ENCODE results near the gene PRODH. TPM values are rescaled to one million over a fixed set of nuclear protein-coding genes. Genes with fewer than 3 reads are reported as not detected.
A peak's percentile ranks its signal among the peaks of the same experiment; 100 is the strongest.

Gene PRODH
- total RNA-seq (2014; rRNA removed; shearing (Covaris generic)) (31.9 and 67.4 TPM in 2 replicates), polyA plus RNA-seq (2016; fragmentation: Nextera tagmentation; extraction: Ambion mirVana) (7.6 and 10.0 TPM in 2 replicates)
- long read RNA-seq: 0 reads

DNA sequence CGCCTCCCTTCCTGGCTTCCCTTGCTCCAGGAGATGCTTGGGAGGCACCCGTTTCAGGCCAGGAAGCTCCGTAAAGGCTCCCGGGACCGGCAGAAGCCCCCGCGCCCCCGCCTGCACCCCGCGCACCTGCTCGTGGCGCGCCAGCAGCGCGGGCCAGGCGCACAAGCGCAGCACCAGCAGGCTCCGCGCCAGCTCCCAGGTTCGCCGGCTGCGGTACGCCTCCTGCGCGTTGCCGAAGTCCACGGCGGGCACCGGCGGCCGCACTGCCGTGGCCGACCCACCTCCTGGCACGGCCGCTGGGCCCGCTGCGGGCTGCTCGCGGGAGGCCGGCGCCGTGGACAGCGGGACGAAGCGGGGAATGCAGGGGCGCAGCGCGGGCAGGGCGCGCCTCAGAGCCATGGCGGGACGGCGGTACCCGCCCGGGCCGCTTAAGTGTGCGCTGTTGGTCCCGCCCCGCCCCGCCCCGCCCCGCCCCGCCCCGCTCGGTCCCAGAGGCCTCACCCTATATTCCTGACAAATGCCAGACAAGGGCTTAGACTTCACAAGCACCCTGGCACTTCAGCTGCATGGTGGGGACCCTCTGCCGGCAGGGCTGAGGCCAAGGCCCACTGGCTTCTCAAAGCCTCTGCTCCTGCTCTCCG is at the start of gene PRODH:
Gene PRODH, minus strand, starts transcription at position 405 of the 641 bp plus-strand sequence. Its CDS starts 6 bp downstream, at position 399.
- Histone ChIP-seq H3K79me2 (replicated peaks; ENCODE audit: insufficient read depth) (no peaks in the 10 kb centered on the region), H4K20me1 (replicated peaks; ENCODE audit: insufficient read depth) (no peaks in the 10 kb centered on the region), H3F3A (replicated peaks; ENCODE audit: low read depth) (no peaks in the 10 kb centered on the region), H3K9me2 (ENCODE audit: insufficient read depth) (no peaks in the 10 kb centered on the region), H3K27me3 (ENCODE audit: insufficient read depth) (no peaks in the 10 kb centered on the region), H3K27ac (ENCODE audit: low read depth) (no peak within 1 kb of the TSS), H3K4me3 (no peak within 1 kb of the TSS), H3K4me1 (ENCODE audit: insufficient read depth) (no peaks in the 10 kb centered on the region), H3K36me3 (ENCODE audit: insufficient read depth) (no peaks in the 10 kb centered on the region), H3K4me2 (no peak within 1 kb of the TSS), H2AFZ (no peak within 1 kb of the TSS)
- Mint-ChIP-seq H3K4me1 (no peaks in the 10 kb centered on the region), H3K36me3 (ENCODE audit: low read depth) (no peaks in the 10 kb centered on the region), H3K9me3 (no peaks in the 10 kb centered on the region), H3K27ac (no peak within 1 kb of the TSS), H3K4me3 (no peak within 1 kb of the TSS), H3K27me3 (ENCODE audit: insufficient read depth, low read depth, poor library complexity) (no peaks in the 10 kb centered on the region)
- ATAC-seq (peak; percentile 74), DNase-seq (ENCODE audit: low spot score) (no peak)
- no peak for TF ChIP-seq EZH2 (IDR thresholded peaks at IDR 0.05; ENCODE audit: low read depth, unreplicated experiment)
- TF ChIP-seq CREB1 (CRISPR knock-in tag; IDR thresholded peaks at IDR 0.05; ENCODE audit: low read depth): no peak
- no peak for TF ChIP-seq POLR2AphosphoS5 (IDR thresholded peaks at IDR 0.05; ENCODE audit: low read depth)
- TF ChIP-seq EZH2phosphoT487 (IDR thresholded peaks at IDR 0.05; ENCODE audit: unreplicated experiment): no peak
- TF ChIP-seq, protein P1, sequence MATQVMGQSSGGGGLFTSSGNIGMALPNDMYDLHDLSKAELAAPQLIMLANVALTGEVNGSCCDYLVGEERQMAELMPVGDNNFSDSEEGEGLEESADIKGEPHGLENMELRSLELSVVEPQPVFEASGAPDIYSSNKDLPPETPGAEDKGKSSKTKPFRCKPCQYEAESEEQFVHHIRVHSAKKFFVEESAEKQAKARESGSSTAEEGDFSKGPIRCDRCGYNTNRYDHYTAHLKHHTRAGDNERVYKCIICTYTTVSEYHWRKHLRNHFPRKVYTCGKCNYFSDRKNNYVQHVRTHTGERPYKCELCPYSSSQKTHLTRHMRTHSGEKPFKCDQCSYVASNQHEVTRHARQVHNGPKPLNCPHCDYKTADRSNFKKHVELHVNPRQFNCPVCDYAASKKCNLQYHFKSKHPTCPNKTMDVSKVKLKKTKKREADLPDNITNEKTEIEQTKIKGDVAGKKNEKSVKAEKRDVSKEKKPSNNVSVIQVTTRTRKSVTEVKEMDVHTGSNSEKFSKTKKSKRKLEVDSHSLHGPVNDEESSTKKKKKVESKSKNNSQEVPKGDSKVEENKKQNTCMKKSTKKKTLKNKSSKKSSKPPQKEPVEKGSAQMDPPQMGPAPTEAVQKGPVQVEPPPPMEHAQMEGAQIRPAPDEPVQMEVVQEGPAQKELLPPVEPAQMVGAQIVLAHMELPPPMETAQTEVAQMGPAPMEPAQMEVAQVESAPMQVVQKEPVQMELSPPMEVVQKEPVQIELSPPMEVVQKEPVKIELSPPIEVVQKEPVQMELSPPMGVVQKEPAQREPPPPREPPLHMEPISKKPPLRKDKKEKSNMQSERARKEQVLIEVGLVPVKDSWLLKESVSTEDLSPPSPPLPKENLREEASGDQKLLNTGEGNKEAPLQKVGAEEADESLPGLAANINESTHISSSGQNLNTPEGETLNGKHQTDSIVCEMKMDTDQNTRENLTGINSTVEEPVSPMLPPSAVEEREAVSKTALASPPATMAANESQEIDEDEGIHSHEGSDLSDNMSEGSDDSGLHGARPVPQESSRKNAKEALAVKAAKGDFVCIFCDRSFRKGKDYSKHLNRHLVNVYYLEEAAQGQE (IDR thresholded peaks at IDR 0.05; ENCODE audit: unreplicated experiment): no peak
- TF ChIP-seq ETS1 (IDR thresholded peaks at IDR 0.05): no peak
- TF ChIP-seq JUNB (IDR thresholded peaks at IDR 0.05; ENCODE audit: unreplicated experiment): no peak
- TF ChIP-seq, protein P2, sequence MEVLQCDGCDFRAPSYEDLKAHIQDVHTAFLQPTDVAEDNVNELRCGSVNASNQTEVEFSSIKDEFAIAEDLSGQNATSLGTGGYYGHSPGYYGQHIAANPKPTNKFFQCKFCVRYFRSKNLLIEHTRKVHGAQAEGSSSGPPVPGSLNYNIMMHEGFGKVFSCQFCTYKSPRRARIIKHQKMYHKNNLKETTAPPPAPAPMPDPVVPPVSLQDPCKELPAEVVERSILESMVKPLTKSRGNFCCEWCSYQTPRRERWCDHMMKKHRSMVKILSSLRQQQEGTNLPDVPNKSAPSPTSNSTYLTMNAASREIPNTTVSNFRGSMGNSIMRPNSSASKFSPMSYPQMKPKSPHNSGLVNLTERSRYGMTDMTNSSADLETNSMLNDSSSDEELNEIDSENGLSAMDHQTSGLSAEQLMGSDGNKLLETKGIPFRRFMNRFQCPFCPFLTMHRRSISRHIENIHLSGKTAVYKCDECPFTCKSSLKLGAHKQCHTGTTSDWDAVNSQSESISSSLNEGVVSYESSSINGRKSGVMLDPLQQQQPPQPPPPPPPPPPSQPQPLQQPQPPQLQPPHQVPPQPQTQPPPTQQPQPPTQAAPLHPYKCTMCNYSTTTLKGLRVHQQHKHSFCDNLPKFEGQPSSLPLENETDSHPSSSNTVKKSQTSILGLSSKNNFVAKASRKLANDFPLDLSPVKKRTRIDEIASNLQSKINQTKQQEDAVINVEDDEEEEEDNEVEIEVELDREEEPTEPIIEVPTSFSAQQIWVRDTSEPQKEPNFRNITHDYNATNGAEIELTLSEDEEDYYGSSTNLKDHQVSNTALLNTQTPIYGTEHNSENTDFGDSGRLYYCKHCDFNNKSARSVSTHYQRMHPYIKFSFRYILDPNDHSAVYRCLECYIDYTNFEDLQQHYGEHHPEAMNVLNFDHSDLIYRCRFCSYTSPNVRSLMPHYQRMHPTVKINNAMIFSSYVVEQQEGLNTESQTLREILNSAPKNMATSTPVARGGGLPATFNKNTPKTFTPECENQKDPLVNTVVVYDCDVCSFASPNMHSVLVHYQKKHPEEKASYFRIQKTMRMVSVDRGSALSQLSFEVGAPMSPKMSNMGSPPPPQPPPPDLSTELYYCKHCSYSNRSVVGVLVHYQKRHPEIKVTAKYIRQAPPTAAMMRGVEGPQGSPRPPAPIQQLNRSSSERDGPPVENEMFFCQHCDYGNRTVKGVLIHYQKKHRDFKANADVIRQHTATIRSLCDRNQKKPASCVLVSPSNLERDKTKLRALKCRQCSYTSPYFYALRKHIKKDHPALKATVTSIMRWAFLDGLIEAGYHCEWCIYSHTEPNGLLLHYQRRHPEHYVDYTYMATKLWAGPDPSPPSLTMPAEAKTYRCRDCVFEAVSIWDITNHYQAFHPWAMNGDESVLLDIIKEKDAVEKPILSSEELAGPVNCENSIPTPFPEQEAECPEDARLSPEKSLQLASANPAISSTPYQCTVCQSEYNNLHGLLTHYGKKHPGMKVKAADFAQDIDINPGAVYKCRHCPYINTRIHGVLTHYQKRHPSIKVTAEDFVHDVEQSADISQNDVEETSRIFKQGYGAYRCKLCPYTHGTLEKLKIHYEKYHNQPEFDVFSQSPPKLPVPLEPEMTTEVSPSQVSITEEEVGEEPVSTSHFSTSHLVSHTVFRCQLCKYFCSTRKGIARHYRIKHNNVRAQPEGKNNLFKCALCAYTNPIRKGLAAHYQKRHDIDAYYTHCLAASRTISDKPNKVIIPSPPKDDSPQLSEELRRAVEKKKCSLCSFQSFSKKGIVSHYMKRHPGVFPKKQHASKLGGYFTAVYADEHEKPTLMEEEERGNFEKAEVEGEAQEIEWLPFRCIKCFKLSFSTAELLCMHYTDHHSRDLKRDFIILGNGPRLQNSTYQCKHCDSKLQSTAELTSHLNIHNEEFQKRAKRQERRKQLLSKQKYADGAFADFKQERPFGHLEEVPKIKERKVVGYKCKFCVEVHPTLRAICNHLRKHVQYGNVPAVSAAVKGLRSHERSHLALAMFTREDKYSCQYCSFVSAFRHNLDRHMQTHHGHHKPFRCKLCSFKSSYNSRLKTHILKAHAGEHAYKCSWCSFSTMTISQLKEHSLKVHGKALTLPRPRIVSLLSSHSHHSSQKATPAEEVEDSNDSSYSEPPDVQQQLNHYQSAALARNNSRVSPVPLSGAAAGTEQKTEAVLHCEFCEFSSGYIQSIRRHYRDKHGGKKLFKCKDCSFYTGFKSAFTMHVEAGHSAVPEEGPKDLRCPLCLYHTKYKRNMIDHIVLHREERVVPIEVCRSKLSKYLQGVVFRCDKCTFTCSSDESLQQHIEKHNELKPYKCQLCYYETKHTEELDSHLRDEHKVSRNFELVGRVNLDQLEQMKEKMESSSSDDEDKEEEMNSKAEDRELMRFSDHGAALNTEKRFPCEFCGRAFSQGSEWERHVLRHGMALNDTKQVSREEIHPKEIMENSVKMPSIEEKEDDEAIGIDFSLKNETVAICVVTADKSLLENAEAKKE (CRISPR knock-in tag; IDR thresholded peaks at IDR 0.05): no peak
- TF ChIP-seq CTCF (conservative IDR thresholded peaks at IDR 0.05; ENCODE audit: low read depth in 2 of 2): no peak
- TF ChIP-seq ZNF331 (CRISPR knock-in tag; IDR thresholded peaks at IDR 0.05; ENCODE audit: low read depth): no peak
- no peak for TF ChIP-seq NANOG (IDR thresholded peaks at IDR 0.05; ENCODE audit: borderline replicate concordance)
- TF ChIP-seq STAT1 (IDR thresholded peaks at IDR 0.05; ENCODE audit: unreplicated experiment): no peak
- no peak for TF ChIP-seq ZNF114 (CRISPR knock-in tag; IDR thresholded peaks at IDR 0.05)

All from GM23338 (cell line).